HepG2 (cell line): Measurements from ENCODE around the gene BPIFB2. TPM values are rescaled to one million over a fixed set of nuclear protein-coding genes. Genes with fewer than 3 reads are reported as not detected.

Experiments
- BCL6 ChIP-seq: IDR thresholded peaks from 2 replicates; pipeline ENCODE4 v1.6.1; 2016; ENCODE audit warnings: missing genetic modification reagents, missing compliant biosample characterization
- CBX1 ChIP-seq: IDR thresholded peaks from one replicate; pipeline ENCODE4 v1.6.1; 2016; ENCODE audit warnings: antibody characterized with exemption, low read depth
- JUN ChIP-seq: sonication (generic); formaldehyde crosslinking; IDR thresholded peaks from 2 replicates; pipeline ENCODE4 v1.4.0; 2020; ENCODE audit warnings: mild to moderate bottlenecking, missing genetic modification reagents
- MBNL3 ChIP-seq: fragments of 250-450 bp; sonication (Bioruptor Pico); conservative IDR thresholded peaks from 2 replicates; pipeline ENCODE4 v1.8.0; 2022; ENCODE audit warnings: mild to moderate bottlenecking, inconsistent platforms
- REPIN1 ChIP-seq: sonication (generic); formaldehyde crosslinking; IDR thresholded peaks from 2 replicates; pipeline ENCODE4 v1.8.0; 2022; ENCODE audit warnings: missing genetic modification reagents, low read depth, mild to moderate bottlenecking, borderline replicate concordance
- SOX5 ChIP-seq: IDR thresholded peaks from 2 replicates; pipeline ENCODE4 v1.6.1; 2016; ENCODE audit warnings: borderline replicate concordance
- YY1 ChIP-seq: IDR thresholded peaks from 2 replicates; pipeline ENCODE4 v1.6.1; 2011; ENCODE audit warnings: low read length, low read depth, moderate library complexity, mild to moderate bottlenecking; ENCODE audit not compliant: insufficient read depth, insufficient replicate concordance
- ZFP1 ChIP-seq: IDR thresholded peaks from 2 replicates; pipeline ENCODE4 v1.6.1; 2016
- ZFP36L2 ChIP-seq: sonication (generic); formaldehyde crosslinking; IDR thresholded peaks from 2 replicates; pipeline ENCODE4 v1.4.0; 2020; ENCODE audit warnings: missing genetic modification reagents
- ZMAT3 ChIP-seq: sonication (generic); formaldehyde crosslinking; conservative IDR thresholded peaks from 2 replicates; pipeline ENCODE4 v1.7.0; 2021; ENCODE audit warnings: missing genetic modification reagents
- ZNF224 ChIP-seq: sonication (generic); formaldehyde crosslinking; IDR thresholded peaks from 2 replicates; pipeline ENCODE4 v1.5.0; 2020; ENCODE audit warnings: mild to moderate bottlenecking, missing genetic modification reagents
- ZNF292 ChIP-seq: sonication (generic); formaldehyde crosslinking; IDR thresholded peaks from 2 replicates; pipeline ENCODE4 v1.8.1; 2022; ENCODE audit warnings: mild to moderate bottlenecking, low read depth, missing genetic modification reagents, borderline replicate concordance
- ZNF33A ChIP-seq: sonication (generic); formaldehyde crosslinking; IDR thresholded peaks from 2 replicates; pipeline ENCODE4 v1.5.1; 2020; ENCODE audit warnings: missing genetic modification reagents, mild to moderate bottlenecking, moderate library complexity, borderline replicate concordance
- ZNF34 ChIP-seq: sonication (generic); formaldehyde crosslinking; IDR thresholded peaks from 2 replicates; pipeline ENCODE4 v1.4.0; 2020; ENCODE audit warnings: mild to moderate bottlenecking, missing genetic modification reagents, borderline replicate concordance
- ZNF382 ChIP-seq: sonication (generic); formaldehyde crosslinking; IDR thresholded peaks from 2 replicates; pipeline ENCODE4 v1.5.0; 2020; ENCODE audit warnings: missing genetic modification reagents, mild to moderate bottlenecking, borderline replicate concordance
- polyA plus RNA-seq, 8 experiments: library from polyadenylated mRNA; depleted of rRNA in 3 of 8; stranded (reverse) in 7 of 8; unstranded in 1 of 8; fragments of >200 nt; fragmentation: Illumina TruSeq in 4 of 8; extraction: Trizol in 4 of 8; gene quantifications; 2 replicates each; pipeline versions ENCODE4 v1.2.1 to v1.2.3, GENCODE V29; 2011 to 2016; ENCODE audit warnings: low read depth in 4 of 8, missing spikeins in 1 of 8, mixed read lengths in 1 of 8; ENCODE audit not compliant: insufficient read depth in 1 of 8
- total RNA-seq, 5 experiments: library from RNA; depleted of rRNA; stranded (reverse); fragments of >200 nt; fragmentation: Illumina TruSeq; extraction: Trizol; gene quantifications; 2 replicates each; pipeline ENCODE4 v1.2.3, GENCODE V29; 2016; ENCODE audit warnings: low read depth in 1 of 5
- TF ChIP-seq, protein P1 (sequence below): sonication (generic); formaldehyde crosslinking; IDR thresholded peaks from 2 replicates; pipeline ENCODE4 v1.4.0; 2020; ENCODE audit warnings: missing genetic modification reagents
- TF ChIP-seq, protein P2 (sequence below): sonication (generic); formaldehyde crosslinking; IDR thresholded peaks from 2 replicates; pipeline ENCODE4 v1.5.1; 2020; ENCODE audit warnings: mild to moderate bottlenecking, missing genetic modification reagents, moderate library complexity
- TF ChIP-seq, protein P3 (sequence below): sonication (generic); formaldehyde crosslinking; IDR thresholded peaks from 2 replicates; pipeline ENCODE4 v1.5.0; 2020; ENCODE audit warnings: missing genetic modification reagents, mild to moderate bottlenecking, borderline replicate concordance
- TF ChIP-seq, protein P4 (sequence below): sonication (generic); formaldehyde crosslinking; conservative IDR thresholded peaks from 2 replicates; pipeline ENCODE4 v1.4.0; 2020; ENCODE audit warnings: missing genetic modification reagents
- TF ChIP-seq, protein P5 (sequence below): sonication (generic); formaldehyde crosslinking; IDR thresholded peaks from 2 replicates; pipeline ENCODE4 v1.4.0; 2020; ENCODE audit warnings: missing genetic modification reagents

BPIFB2 gene
- total and polyA plus RNA-seq, 2 of the 13 experiments (the other 11 are each of a cell fraction or from before 2014, with no cell fraction given), result 54.5 to 902 TPM

DNA sequence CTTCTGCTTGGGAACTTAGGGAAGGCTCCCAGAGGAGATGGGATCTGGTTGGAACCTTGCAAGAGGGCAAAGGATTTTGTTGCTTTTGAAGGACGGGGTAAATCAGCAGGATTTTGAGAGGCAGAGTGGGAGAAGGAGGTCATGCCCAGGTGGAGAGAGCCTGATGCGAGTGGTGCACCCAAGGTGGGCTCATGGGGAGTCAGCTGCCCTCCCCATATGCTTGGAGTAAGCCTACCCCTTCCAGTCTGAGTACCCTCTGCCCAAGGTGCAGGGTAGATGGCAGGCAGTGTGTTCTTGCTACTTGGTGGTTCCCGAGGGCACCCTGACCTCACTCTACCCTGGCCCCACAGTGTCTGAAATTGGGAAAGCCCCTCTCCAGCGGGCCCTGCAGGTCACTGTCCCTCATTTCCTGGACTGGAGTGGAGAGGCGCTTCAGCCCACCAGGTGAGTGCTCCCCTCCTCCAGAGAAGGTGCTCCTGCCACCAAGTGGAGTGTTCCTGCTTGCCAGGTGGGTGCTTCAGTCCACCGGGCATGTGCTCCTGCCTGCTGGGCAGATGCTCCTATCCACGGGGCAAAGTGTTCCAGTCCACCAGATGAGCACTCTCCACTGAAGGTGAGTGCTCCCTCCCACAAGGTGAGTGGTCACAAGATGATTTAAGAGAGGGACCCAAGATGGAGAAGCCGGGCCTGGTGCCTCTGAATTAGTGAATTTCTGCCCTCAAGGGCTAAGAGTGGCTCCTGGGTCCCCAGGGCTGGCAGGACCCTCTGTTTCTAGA lies 3.4 kb downstream of the BPIFB2 start (continued):
- TF ChIP-seq, protein P1, sequence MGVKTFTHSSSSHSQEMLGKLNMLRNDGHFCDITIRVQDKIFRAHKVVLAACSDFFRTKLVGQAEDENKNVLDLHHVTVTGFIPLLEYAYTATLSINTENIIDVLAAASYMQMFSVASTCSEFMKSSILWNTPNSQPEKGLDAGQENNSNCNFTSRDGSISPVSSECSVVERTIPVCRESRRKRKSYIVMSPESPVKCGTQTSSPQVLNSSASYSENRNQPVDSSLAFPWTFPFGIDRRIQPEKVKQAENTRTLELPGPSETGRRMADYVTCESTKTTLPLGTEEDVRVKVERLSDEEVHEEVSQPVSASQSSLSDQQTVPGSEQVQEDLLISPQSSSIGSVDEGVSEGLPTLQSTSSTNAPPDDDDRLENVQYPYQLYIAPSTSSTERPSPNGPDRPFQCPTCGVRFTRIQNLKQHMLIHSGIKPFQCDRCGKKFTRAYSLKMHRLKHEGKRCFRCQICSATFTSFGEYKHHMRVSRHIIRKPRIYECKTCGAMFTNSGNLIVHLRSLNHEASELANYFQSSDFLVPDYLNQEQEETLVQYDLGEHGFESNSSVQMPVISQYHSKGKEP (CRISPR knock-in tag), result no peak
- TF ChIP-seq ZFP1 (CRISPR knock-in tag) (no peak), ZFP36L2 (CRISPR knock-in tag) (0 out of 2 replicates have a peak, but pooled peaks have one; percentile 31), ZNF33A (no peak), REPIN1 (CRISPR knock-in tag) (no peak), ZNF292 (CRISPR knock-in tag) (no peak), YY1 (no peak), CBX1 (peak; percentile 61), ZMAT3 (peak; percentile 62; the same call in 1 of the 2 replicates), SOX5 (CRISPR knock-in tag) (no peak), BCL6 (no peak), ZNF34 (CRISPR knock-in tag) (no peak), ZNF224 (no peak), JUN (CRISPR knock-in tag) (no peak), MBNL3 (CRISPR knock-in tag) (no peak), ZNF382 (no peak)
- TF ChIP-seq, protein P2, sequence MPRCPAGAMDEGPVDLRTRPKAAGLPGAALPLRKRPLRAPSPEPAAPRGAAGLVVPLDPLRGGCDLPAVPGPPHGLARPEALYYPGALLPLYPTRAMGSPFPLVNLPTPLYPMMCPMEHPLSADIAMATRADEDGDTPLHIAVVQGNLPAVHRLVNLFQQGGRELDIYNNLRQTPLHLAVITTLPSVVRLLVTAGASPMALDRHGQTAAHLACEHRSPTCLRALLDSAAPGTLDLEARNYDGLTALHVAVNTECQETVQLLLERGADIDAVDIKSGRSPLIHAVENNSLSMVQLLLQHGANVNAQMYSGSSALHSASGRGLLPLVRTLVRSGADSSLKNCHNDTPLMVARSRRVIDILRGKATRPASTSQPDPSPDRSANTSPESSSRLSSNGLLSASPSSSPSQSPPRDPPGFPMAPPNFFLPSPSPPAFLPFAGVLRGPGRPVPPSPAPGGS, result peak; percentile 21; the same call in 1 of the 2 replicates
- TF ChIP-seq, protein P3, sequence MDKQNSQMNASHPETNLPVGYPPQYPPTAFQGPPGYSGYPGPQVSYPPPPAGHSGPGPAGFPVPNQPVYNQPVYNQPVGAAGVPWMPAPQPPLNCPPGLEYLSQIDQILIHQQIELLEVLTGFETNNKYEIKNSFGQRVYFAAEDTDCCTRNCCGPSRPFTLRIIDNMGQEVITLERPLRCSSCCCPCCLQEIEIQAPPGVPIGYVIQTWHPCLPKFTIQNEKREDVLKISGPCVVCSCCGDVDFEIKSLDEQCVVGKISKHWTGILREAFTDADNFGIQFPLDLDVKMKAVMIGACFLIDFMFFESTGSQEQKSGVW, result no peak
- TF ChIP-seq, protein P4, sequence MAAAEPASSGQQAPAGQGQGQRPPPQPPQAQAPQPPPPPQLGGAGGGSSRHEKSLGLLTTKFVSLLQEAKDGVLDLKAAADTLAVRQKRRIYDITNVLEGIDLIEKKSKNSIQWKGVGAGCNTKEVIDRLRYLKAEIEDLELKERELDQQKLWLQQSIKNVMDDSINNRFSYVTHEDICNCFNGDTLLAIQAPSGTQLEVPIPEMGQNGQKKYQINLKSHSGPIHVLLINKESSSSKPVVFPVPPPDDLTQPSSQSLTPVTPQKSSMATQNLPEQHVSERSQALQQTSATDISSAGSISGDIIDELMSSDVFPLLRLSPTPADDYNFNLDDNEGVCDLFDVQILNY (CRISPR knock-in tag), result no peak
- TF ChIP-seq, protein P5, sequence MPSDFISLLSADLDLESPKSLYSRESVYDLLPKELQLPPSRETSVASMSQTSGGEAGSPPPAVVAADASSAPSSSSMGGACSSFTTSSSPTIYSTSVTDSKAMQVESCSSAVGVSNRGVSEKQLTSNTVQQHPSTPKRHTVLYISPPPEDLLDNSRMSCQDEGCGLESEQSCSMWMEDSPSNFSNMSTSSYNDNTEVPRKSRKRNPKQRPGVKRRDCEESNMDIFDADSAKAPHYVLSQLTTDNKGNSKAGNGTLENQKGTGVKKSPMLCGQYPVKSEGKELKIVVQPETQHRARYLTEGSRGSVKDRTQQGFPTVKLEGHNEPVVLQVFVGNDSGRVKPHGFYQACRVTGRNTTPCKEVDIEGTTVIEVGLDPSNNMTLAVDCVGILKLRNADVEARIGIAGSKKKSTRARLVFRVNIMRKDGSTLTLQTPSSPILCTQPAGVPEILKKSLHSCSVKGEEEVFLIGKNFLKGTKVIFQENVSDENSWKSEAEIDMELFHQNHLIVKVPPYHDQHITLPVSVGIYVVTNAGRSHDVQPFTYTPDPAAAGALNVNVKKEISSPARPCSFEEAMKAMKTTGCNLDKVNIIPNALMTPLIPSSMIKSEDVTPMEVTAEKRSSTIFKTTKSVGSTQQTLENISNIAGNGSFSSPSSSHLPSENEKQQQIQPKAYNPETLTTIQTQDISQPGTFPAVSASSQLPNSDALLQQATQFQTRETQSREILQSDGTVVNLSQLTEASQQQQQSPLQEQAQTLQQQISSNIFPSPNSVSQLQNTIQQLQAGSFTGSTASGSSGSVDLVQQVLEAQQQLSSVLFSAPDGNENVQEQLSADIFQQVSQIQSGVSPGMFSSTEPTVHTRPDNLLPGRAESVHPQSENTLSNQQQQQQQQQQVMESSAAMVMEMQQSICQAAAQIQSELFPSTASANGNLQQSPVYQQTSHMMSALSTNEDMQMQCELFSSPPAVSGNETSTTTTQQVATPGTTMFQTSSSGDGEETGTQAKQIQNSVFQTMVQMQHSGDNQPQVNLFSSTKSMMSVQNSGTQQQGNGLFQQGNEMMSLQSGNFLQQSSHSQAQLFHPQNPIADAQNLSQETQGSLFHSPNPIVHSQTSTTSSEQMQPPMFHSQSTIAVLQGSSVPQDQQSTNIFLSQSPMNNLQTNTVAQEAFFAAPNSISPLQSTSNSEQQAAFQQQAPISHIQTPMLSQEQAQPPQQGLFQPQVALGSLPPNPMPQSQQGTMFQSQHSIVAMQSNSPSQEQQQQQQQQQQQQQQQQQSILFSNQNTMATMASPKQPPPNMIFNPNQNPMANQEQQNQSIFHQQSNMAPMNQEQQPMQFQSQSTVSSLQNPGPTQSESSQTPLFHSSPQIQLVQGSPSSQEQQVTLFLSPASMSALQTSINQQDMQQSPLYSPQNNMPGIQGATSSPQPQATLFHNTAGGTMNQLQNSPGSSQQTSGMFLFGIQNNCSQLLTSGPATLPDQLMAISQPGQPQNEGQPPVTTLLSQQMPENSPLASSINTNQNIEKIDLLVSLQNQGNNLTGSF (CRISPR knock-in tag), result no peak
